Fibroblast of skin of left quadriceps (primary cell): ENCODE data around the gene SMPD1.
A peak's percentile ranks its signal among the peaks of the same experiment; 100 is the strongest.

ENCODE experiments used
- DNase-seq, 2 experiments: peaks; one replicate each; pipeline ENCODE4 v3.0.0-alpha.2; 2013; ENCODE audit warnings: low read depth in 2 of 2

SMPD1 gene

DNA sequence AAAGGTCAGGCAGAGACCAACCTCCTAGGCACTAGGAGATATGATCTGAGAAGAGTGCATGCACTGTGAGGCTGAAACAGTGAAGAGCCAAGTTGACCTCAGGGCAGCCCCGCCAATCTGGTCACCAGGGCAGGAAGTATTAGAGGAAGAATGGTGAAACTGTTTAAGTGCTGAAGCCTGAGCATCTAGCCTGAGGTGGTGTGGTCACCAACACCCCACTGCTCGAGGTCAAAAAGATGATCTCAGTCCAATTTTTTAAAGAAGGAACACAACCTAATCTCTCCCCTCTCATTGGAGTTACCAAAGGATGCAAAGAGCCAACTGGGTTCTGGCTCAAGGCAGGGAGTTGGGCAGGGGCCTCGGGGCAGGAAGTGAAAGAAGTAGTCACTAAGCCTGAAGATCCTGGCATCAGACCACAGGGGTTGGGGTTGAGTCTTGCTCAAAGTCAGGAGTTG lies 24.6 kb downstream of the SMPD1 start:
- no peak for DNase-seq

DNA sequence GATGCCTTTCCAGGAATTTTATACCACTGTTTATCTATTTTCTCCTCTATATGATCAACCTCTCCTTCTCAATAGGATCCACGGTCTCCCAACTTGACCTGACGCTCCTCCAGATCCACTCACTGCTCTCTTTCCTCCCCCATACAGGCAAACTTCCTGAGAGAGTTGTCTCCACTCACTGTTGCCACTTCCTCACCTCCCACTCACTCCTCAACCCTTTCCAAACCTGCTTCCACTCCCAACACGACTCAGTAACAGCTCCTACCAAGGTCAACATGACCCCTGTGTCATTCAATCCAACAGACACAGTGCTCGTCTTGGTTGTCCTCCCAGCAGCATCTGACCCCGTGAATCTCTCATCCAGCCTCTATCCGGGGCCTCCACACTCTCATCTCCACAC lies 25.5 kb downstream of the SMPD1 start:
- no peak for DNase-seq

DNA sequence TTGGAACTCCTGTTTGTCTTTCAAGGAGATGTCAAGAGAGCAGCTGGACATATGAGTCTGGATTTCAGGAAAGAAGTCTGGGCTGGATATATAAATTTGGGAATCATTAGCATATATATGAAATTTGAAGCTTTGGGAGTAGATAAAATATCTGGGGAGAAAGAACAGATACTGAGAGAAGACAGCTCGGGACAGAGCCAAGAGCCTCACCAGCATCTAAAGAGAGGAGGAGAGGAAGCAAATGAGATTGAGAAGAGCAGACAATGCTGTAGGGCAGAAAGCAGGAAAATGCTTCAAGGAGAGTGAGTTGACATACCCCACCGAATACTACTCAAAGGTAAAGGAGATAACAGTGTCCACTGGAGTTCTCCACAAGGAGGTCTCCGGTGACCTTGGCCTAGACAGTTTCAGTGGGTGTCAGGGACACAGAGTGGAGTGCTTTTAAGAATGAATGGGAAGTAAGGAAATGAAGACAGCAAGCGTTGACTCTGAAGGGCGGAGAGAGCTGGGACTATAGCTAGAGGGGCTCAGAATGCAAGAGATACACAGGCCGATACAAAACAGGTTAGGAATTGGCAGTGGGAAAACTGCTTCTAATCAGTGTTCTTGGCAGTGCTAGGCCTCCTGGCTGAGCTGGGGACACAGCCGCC lies 27.8 kb downstream of the SMPD1 start:
- no peak for DNase-seq

DNA sequence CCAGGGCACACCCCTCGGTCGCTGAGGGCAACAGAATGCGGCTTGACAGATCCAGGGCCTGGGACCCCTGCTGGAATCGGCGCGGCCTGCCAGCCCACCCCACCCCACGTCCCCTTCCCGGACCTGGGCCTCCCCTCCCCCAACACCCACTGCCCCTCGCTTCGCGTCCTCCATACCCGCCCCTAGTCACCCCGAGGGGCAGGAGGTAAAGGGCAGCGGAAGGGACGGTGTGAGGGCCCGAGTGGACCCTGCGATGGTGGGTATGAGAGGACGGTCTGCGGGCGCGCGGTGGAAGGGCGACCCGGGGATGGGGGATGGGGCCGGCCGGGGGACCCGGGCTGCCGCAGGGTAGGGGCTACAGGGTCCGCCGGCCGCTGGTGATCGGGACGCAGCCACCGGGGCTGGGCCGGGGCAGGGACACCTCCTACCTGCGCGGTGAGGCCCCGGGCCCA lies 28.3 kb downstream of the SMPD1 start:
- no peak for DNase-seq

DNA sequence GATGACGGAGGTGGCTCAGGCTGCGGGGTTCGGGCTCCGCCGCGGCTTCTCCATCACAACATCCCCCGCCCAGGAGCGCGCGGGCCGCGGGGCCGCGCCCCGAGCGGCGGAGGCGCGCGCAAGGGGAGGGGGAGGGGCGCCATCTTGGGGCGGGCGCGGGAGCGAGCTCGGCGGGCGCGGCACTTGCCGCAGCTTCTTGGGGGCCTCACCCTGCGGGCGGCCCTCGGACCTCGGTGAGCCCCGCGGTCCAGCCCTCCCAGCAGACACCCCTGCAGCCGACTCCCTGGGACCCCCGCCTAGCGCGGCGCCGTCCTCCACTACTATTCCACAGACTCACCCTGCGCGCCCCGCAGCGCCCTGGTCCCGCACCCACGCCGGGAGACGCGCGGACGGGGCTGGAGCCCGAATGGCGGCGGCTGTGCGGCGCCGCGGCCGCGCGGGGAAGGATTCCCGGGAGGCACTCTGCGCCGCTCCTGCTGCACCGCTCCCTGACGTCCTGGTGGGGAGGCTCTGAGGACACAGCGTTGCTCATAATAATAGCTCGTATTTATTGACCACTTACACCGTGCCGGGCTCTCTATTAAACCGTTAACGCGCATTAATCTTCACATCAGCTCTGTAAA lies 28.8 kb downstream of the SMPD1 start, which contains the start of gene APBB1:
Gene APBB1 (minus strand): TSS at position 86 of the 623 bp plus-strand sequence. CDS start 7,747 bp downstream, outside the sequence.
- peak in 1 of 2 experiments; percentile 29 for DNase-seq

DNA sequence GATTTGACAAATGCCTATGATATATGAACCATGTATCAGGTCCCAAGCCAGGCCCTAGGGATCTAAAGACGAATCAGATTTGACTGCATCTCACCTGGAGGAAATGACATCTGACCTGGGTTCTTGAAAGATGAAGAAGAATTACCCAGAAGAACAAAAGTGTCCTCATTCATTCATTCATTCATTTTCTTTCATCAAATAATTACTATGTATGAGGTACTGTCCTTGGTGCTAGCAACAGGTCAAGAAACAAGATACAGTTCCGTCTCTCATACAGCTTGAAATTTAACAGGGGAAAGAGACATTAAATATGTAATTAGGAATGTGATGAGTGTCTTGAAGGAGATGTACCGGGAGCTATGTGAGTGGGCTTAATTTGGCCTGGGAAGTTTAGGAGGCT lies 30.4 kb downstream of the SMPD1 start:
- no peak for DNase-seq

DNA sequence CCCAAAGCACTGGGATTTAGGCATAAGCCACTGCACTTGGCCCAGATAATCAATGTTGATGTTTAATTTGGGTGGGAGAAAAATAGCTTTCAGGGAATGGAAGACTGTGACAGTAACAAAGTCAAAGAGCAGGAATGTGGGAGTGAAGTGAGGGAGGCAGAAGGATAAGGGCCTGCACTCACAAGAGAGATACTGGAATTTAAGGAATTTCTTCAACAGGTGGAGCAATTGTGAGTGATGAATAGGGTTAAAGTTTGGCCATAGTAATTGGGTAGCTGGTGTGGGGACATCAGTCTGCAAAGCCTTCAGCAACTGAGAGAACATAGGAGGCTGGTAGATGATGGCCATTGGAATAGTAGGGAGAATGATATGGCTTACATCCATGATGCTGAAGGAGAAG lies 37.2 kb downstream of the SMPD1 start:
- no peak for DNase-seq

DNA sequence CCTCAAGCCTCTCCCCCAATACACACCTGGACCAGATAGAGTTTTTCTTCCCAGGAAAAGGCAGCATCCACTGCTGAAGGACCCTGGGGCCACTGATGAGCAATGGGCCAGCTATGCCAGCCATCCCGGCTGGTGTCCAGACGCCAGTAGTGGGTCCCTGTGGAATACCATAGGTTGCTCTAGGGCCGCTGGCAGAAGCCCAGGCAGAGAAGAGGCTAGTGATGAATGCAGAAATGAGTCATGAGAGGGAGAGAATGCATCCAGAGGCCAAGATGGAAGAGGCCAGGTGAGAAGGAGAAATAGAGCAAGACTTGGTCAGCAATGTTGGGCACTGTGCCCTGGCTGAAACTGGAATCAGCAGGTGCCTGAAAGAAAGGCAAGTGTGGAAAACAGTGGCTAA lies 41.6 kb downstream of the SMPD1 start:
- peak in 1 of 2 experiments; percentile 41 for DNase-seq

DNA sequence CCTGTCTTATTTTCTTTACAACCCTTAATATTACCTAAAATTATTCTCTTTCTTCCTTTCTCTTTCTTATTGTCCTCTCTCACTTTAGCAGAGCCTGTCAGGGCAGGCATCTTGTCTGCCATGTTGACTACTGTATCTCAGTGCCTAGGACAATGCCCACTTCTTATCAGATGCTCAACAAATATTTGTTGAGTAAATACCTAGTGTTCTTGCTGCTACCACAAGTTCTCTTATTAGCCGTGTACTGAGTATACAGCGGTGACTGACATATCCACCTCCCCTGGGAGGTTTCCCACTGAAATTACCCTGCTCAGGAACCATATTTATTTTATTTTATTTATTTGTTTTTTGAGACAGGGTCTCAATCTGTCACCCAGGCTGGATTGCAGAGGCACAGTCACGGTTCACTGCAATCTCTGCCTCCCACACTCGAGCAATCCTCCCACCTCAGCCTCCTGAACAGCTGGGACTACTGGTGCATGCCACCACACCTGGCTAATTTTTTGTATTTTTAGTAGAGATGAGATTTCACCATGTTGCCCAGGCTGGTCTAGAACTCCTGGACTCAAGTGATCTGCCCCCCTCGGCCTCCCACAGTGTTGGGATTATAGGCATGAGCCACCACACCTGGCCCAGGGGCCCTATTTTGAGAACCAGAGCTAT lies 43.9 kb downstream of the SMPD1 start:
- DNase-seq, result no peak

DNA sequence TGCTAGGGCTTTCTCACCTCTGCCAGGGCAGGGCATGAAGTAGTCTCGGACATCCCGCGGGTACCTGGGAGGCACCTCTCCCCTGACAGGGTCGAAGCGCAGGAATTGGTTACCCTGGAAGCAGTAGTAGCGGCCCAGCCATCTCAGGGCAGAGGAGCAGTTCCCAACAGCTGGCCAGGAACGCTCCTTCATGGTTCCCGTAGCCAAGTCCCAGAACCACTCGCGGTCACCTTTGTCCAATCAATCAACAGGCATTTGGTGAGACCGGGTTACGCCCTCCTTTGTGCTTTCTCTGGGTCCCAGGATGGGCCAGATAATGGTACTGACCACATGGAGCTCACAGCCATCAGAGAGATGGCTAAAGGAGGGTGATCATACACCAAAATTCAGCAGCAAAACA lies 47.1 kb downstream of the SMPD1 start:
- DNase-seq, result no peak

DNA sequence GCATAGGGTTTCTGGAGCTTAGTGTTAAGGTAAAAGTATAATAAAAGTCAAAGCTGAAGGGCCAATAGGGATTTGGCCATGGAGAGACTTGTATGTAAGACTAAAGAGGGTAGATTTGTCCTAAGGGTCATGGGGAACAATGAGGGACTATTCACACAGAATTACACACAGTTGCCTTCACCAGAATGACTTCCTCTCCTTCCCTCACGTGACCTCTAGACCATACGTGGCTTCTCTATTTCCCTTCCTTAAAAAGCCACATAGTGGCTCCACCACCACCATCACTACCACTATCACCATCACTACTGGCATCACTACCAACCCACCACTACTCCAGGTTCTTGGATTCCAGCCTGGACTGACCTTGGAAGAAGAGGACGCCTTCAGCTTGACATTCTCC lies 47.7 kb downstream of the SMPD1 start:
- no peak for DNase-seq

DNA sequence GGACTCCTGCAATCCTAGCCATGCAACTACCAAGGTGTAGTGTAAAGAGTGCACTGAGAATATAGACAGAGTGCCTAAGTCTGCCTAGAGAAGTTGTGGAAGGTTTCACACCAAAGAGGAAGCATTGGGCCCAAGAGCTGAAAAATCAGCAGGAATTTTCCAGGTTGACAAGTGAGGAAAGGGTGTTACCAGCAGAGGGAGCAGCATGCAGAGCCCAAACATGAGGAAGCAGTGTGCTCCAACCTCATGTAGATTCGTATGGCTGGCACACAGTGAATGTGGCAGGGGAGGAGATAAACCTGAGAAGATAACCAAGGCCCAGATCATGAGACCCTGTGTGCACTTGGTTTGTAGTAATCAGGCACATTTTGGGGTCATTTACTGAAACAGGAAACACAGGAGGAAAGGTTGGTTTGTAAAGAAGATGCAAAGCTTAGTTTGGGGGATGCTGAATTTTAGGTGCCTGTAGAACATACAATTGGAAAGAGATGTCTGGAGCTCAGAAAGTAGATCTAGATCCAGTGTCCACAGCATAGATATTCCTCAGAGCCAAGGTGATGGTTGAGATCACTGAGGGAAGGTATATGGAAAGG lies 48.8 kb downstream of the SMPD1 start:
- DNase-seq, result no peak

DNA sequence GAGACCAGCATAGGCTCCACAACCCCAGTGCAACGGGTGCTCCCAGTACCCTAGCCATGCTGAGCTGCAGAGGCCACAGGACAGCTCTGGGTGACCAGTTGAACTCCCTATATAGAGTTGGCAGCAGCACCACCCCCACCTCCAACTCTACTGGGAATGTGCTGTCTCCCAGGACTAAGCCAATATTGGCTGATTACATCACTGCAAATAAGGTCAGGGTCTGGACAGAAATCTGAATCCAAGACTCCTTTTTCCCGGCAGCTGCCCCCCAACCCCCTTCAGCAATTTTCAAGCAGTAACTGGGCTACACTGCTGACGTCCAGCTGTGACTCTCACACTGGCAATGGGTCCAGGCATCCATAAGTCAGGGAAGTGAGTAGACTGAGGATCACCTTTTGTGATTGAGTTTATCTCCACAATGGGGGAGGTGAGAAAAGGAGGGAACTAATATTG lies 50.7 kb downstream of the SMPD1 start, which contains the start of gene HPX:
Gene HPX (minus strand): TSS at position 82 of the 453 bp plus-strand sequence. CDS start 24 bp downstream, at position 58.
- no peak for DNase-seq

DNA sequence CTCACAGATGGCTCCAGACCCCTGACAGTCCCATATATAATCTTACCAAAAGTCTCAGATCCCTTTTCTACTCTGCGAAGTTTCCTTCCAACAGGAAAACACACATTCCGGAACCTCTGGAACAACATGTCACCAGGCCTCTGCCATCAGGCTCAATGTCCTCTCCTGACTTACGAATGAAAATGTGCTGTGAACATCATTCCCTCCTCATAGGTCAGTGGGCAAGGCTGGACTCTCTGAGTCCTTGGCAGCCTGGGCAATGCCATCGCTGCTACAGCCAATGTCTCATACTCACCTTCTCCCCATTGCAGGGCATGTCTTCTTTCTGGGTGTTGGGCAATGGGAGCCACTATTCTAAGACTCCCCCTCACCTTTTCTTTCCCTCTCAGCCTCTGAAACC lies 52.2 kb downstream of the SMPD1 start:
- no peak for DNase-seq

DNA sequence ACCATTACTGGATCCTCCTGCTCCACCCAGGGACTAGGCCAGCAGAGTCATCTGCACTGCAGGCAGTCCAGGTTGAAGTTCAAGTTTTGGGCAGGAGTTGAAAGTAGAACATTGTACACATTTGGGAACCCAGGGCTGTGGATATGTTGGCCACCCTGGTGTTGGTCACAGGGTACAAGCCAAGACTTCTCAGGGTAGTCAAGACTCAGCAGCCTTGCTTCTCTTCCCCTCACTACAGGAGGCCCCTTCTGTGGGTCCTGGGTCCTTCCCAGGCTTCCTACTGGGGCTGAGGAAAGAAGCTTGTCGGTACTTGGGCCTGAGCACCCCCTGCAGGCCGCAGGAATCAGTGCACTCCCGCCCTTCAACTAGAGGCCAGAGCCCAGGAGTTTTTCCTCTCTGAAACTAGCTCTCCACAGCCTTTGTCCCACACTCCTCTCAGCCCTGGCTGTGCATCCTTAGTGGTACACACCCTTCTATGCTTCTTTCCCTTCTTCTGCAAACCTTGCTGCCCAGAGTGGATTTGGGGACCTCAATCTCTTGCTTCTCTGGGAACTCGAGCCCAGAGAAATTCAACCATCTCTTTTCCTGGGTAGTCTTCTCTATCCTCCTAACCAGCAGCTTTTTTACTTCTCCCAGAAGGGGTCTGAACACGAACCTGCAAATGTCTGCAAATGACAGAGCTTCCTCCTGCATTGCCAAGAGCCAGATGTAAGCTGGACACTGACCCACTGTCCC lies 53.2 kb downstream of the SMPD1 start:
- DNase-seq, result no peak
